SK-N-MC (cell line): ENCODE measurements around the gene TAF9.

ENCODE experiments used
- DNase-seq: peaks from one replicate; pipeline ENCODE4 v3.0.0-alpha.2; 2011; ENCODE audit warnings: low read depth, low spot score
- H3K27ac ChIP-seq: fragments of 200-600 bp; sonication (generic); 2 replicates; pipeline ENCODE4 v1.5.1; 2016; ENCODE audit warnings: mixed run types
- H3K36me3 ChIP-seq: fragments of 200-600 bp; sonication (generic); 2 replicates; pipeline ENCODE4 v1.6.1; 2017; ENCODE audit warnings: antibody characterized with exemption, low read length, mixed read lengths; ENCODE audit not compliant: insufficient read depth
- H3K4me3 ChIP-seq: fragments of 200-600 bp; sonication (generic); 2 replicates; pipeline ENCODE4 v1.5.1; 2016
- H3K9ac ChIP-seq: fragments of 200-600 bp; sonication (generic); 2 replicates; pipeline ENCODE4 v1.8.0; 2017; ENCODE audit warnings: mixed run types, mixed read lengths; ENCODE audit not compliant: insufficient read length
- H3K9me3 ChIP-seq: fragments of 200-600 bp; sonication (generic); 2 replicates; pipeline ENCODE4 v1.6.1; 2017; ENCODE audit warnings: low read depth, mild to moderate bottlenecking, antibody characterized with exemption, low read length, moderate library complexity, mixed read lengths
- EZH2 ChIP-seq: fragments of 200-600 bp; sonication (generic); IDR thresholded peaks from one replicate; pipeline ENCODE4 v1.6.1; 2017; ENCODE audit warnings: antibody characterized with exemption
- FOXP2 ChIP-seq: optimal IDR thresholded peaks from 2 replicates; pipeline ENCODE3; 2011; ENCODE audit warnings: mild to moderate bottlenecking, moderate library complexity; ENCODE audit not compliant: insufficient read depth; ENCODE audit errors: extremely low read length, control extremely low read depth
- POLR2AphosphoS5 ChIP-seq: IDR thresholded peaks from 2 replicates; pipeline ENCODE4 v1.6.1; 2012; ENCODE audit warnings: mild to moderate bottlenecking, low read depth, low read length, borderline replicate concordance

TAF9 gene

GRCh38 chr5:69369340-69370121 lies at the start of gene TAF9, which contains the start of the genes AK6 and RAD17:
Gene TAF9, minus strand, starts transcription at chr5:69369520. Its CDS starts 3,783 bp downstream, at chr5:69365737.
Gene AK6, minus strand, starts transcription at chr5:69369520. Its CDS starts 30 bp downstream, at chr5:69369490.
Gene RAD17, plus strand, starts transcription at chr5:69369818. Its CDS starts 2,391 bp downstream, at chr5:69372209.
- Histone ChIP-seq H3K36me3 (peaks cover 40% of the 10 kb centered on the region), H3K9me3 (no peaks in the 10 kb centered on the region)
- DNase-seq, result peak; percentile 66

GRCh38 chr5:69418554-69418953 lies 49.2 kb upstream of the TAF9 start:
- Histone ChIP-seq H3K36me3 (peaks cover 22% of the 10 kb centered on the region), H3K4me3 (no peak overlapping the region), H3K27ac (no peak overlapping the region), H3K9ac (no peak overlapping the region), H3K9me3 (no peaks in the 10 kb centered on the region)
- TF ChIP-seq POLR2AphosphoS5 (no peak), EZH2 (no peak), FOXP2 (no peak)
- DNase-seq, result no peak

More at GRCh38 chr5:69369340-69370121, at the start of gene TAF9, which contains the start of the genes AK6 and RAD17:
- peak within 1 kb of the TSS; percentile 96 for H3K9ac ChIP-seq
- peak within 1 kb of the TSS; percentile 88 for H3K4me3 ChIP-seq
- no peak for TF ChIP-seq EZH2
- TF ChIP-seq FOXP2, result no peak
- TF ChIP-seq POLR2AphosphoS5, result peak; percentile 84
- H3K27ac ChIP-seq, result peak within 1 kb of the TSS; percentile 97

GRCh38 chr5:69416699-69417098 lies 47.4 kb upstream of the TAF9 start:
- no peak overlapping the region for H3K4me3 ChIP-seq
- H3K9ac ChIP-seq, result no peak overlapping the region
- TF ChIP-seq EZH2 (no peak), POLR2AphosphoS5 (no peak), FOXP2 (no peak)
- no peaks in the 10 kb centered on the region for H3K9me3 ChIP-seq
- H3K27ac ChIP-seq, result no peak overlapping the region
- peaks cover 26% of the 10 kb centered on the region for H3K36me3 ChIP-seq
- DNase-seq, result no peak

GRCh38 chr5:69416180-69416579 lies 46.9 kb upstream of the TAF9 start:
- no peak overlapping the region for H3K9ac ChIP-seq
- no peaks in the 10 kb centered on the region for H3K9me3 ChIP-seq
- no peak overlapping the region for H3K4me3 ChIP-seq
- no peak overlapping the region for H3K27ac ChIP-seq
- DNase-seq, result no peak
- peaks cover 30% of the 10 kb centered on the region for H3K36me3 ChIP-seq
- TF ChIP-seq FOXP2 (no peak), POLR2AphosphoS5 (no peak), EZH2 (no peak)

- Histone ChIP-seq H3K36me3 (peaks cover 31% of the 10 kb centered on the region), H3K9me3 (no peaks in the 10 kb centered on the region), H3K27ac (no peak overlapping the region), H3K9ac (no peak overlapping the region), H3K4me3 (no peak overlapping the region)
- TF ChIP-seq FOXP2, result no peak
- no peak for TF ChIP-seq POLR2AphosphoS5
- no peak for TF ChIP-seq EZH2
- DNase-seq, result no peak
These were observed 46.3 kb upstream of the TAF9 start for GRCh38 chr5:69415584-69415958.

GRCh38 chr5:69414885-69415583 lies 45.7 kb upstream of the TAF9 start, which contains the start of gene MARVELD2:
Gene MARVELD2, plus strand, starts transcription at chr5:69415116. Its CDS starts 4,270 bp downstream, at chr5:69419386.
- peaks cover 37% of the 10 kb centered on the region for H3K36me3 ChIP-seq
- no peaks in the 10 kb centered on the region for H3K9me3 ChIP-seq
- DNase-seq, result no peak
- H3K27ac ChIP-seq, result no peak within 1 kb of the TSS
- TF ChIP-seq FOXP2, result no peak
- no peak for TF ChIP-seq POLR2AphosphoS5
- no peak for TF ChIP-seq EZH2
- H3K9ac ChIP-seq, result no peak within 1 kb of the TSS
- H3K4me3 ChIP-seq, result no peak within 1 kb of the TSS

GRCh38 chr5:69404659-69405330 lies 35.5 kb upstream of the TAF9 start:
- peaks cover 33% of the 10 kb centered on the region for H3K36me3 ChIP-seq
- no peaks in the 10 kb centered on the region for H3K9me3 ChIP-seq
- no peak overlapping the region for H3K27ac ChIP-seq
- TF ChIP-seq POLR2AphosphoS5, result no peak
- TF ChIP-seq FOXP2, result no peak
- no peak for DNase-seq
- H3K4me3 ChIP-seq, result no peak overlapping the region
- no peak overlapping the region for H3K9ac ChIP-seq

GRCh38 chr5:69378376-69378775 lies 9.1 kb upstream of the TAF9 start:
- no peak overlapping the region for H3K9ac ChIP-seq
- DNase-seq, result no peak
- TF ChIP-seq POLR2AphosphoS5 (no peak), EZH2 (no peak), FOXP2 (no peak)
- no peaks in the 10 kb centered on the region for H3K9me3 ChIP-seq
- H3K36me3 ChIP-seq, result peaks cover 58% of the 10 kb centered on the region
- no peak overlapping the region for H3K27ac ChIP-seq
- no peak overlapping the region for H3K4me3 ChIP-seq
